Panc1 (cell line): ENCODE measurements around the gene NLRC5. TPM values are rescaled to one million over a fixed set of nuclear protein-coding genes. Genes with fewer than 3 reads are reported as not detected.

ENCODE experiments used
- ATAC-seq: fragments of 200-7000 bp; cut with Tn5 transposase; 2 replicates; pipeline ENCODE4 v1.9.1; 2020; ENCODE audit warnings: mild to moderate bottlenecking, moderate library complexity
- BruUV-seq: library from RNA; stranded (reverse); fragments of 400-500 nt; replicated peaks from 2 replicates; lab custom pipeline; 2021; lab: Mats Ljungman, UMichigan
- CTCF ChIA-PET: fragments of 300-600 bp; sonication (Branson Sonifier 250); formaldehyde crosslinking; loops from one replicate; lab custom pipeline; 2022; ENCODE audit warnings: antibody characterized with exemption; lab: Charles Lee
- POLR2A ChIA-PET: fragments of 300-600 bp; sonication (Branson Sonifier 250); formaldehyde crosslinking; loops from one replicate; lab custom pipeline; 2022; ENCODE audit warnings: antibody characterized with exemption; lab: Charles Lee
- DNase-seq: peaks from one replicate; pipeline ENCODE4 v3.0.0-alpha.2; 2010; ENCODE audit warnings: low read depth, low spot score
- H3K27ac ChIP-seq: 2 replicates; pipeline ENCODE4 v1.5.1; 2011; ENCODE audit warnings: mild to moderate bottlenecking, low read length, inconsistent platforms
- H3K27me3 ChIP-seq: fragments of 200-500 bp; sonication (Bioruptor generic); 2 replicates; pipeline ENCODE4 v1.6.0; 2014; ENCODE audit warnings: low read length, inconsistent platforms; ENCODE audit not compliant: control insufficient read depth, insufficient read depth
- H3K36me3 ChIP-seq: fragments of 200-500 bp; sonication (Bioruptor generic); 2 replicates; pipeline ENCODE4 v1.5.1; 2014; ENCODE audit warnings: inconsistent platforms, mild to moderate bottlenecking, low read length, moderate library complexity; ENCODE audit not compliant: control insufficient read depth, insufficient read depth
- H3K4me1 ChIP-seq: 2 replicates; pipeline ENCODE4 v1.5.1; 2011; ENCODE audit warnings: inconsistent platforms, mild to moderate bottlenecking, low read length, moderate library complexity; ENCODE audit not compliant: control insufficient read depth, insufficient read depth
- H3K4me3 ChIP-seq, 2 experiments: 2 replicates each; pipeline ENCODE4 v1.5.1; 2011 to 2012; ENCODE audit warnings: low read depth in 2 of 2, low read length in 2 of 2, mild to moderate bottlenecking in 2 of 2, inconsistent platforms in 1 of 2, moderate library complexity in 1 of 2
- H3K9me3 ChIP-seq: fragments of 200-500 bp; sonication (Bioruptor generic); 2 replicates; pipeline ENCODE4 v1.5.1; 2014; ENCODE audit warnings: low read depth, mild to moderate bottlenecking, inconsistent platforms, low read length, moderate library complexity; ENCODE audit not compliant: control insufficient read depth, insufficient read depth
- POLR2AphosphoS5 ChIP-seq: IDR thresholded peaks from 2 replicates; pipeline ENCODE4 v1.6.1; 2012; ENCODE audit warnings: mild to moderate bottlenecking, low read depth, low read length, moderate library complexity
- REST ChIP-seq, 2 experiments: IDR thresholded peaks; 2 replicates each; pipeline ENCODE4 v1.6.1; 2011 to 2012; ENCODE audit warnings: low read depth in 2 of 2, control low read depth in 1 of 2, low read length in 1 of 2, mild to moderate bottlenecking in 1 of 2, moderate library complexity in 1 of 2; ENCODE audit not compliant: insufficient read depth in 1 of 2
- SIN3A ChIP-seq: IDR thresholded peaks from 2 replicates; pipeline ENCODE4 v1.6.1; 2012; ENCODE audit warnings: low read depth, mild to moderate bottlenecking, low read length, moderate library complexity, borderline replicate concordance; ENCODE audit not compliant: insufficient read depth
- TCF7L2 ChIP-seq: IDR thresholded peaks from 2 replicates; pipeline ENCODE4 v1.6.1; 2011; ENCODE audit warnings: mild to moderate bottlenecking, low read depth, low read length, inconsistent platforms
- in situ Hi-C: cut with HindIII; loops from 2 replicates; pipeline ENCODE4 v1.10.0; 2016; ENCODE audit warnings: low sequenced_read_pairs, low pct_unique_long_range_greater_than_20kb
- intact Hi-C: fragments of 100-400 bp; cut with micrococcal nuclease; formaldehyde crosslinking; loops from one replicate; pipeline ENCODE4 v1.10.0; 2022; ENCODE audit not compliant: unreplicated experiment
- total RNA-seq: library from RNA; stranded (reverse); gene quantifications from one replicate; pipeline ENCODE4 v1.2.1, GENCODE V29; 2021; ENCODE audit not compliant: unreplicated experiment
- TF ChIP-seq, protein P1 (sequence below): fragments of 450-650 bp; IDR thresholded peaks from 2 replicates; pipeline ENCODE4 v1.5.1; 2017; ENCODE audit warnings: mild to moderate bottlenecking

The NLRC5 gene
- total RNA-seq, 1 experiment from 2014 or later, result 8.8 TPM

DNA sequence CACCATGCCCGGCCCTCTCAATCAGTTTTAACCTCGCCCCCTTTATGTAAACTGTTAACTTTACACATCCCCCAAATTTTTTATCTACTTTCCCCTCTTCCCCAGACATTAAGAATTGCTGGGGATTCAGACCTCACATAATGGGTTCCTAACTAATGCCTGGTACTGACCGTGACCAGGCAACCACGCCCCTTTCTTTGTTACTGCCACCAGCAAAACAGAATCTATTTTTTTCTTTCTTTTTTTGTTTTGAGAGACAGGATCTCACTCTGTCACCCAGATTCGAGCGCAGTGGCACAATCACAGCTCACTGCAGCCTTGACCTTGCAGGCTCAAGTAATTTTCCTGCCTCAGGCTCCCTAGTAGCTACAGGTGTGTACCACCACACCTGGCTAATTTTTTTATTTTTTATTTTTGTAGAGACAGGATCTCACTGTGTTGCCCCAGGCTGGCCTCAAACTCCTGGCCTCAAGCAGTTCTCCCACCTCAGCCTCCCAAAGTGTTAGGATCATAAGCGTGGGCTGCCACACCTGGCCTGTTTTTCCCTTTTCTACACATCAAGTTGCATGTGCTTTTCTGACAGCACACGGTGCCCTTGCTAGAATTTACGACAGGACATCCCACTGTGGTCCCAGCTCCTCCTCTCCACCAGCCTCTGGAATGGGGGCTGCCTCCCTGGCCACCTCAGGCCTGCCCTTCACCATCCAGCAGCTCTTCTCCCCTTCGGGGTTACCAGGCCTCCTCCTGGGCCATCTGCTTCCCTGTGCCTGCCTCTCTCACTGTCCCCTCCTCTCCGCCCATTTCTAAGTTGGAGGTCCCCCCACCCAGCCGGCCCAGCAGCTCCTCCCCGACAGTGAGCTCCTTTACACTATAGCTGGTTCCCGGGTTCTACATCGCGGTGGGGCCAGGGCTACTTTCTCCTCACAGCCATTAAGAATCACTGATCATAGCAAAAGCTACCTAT, 113.8 kb downstream of the NLRC5 start:
- POLR2A ChIA-PET, result no interaction called here
- CTCF ChIA-PET, result no interaction called here

DNA sequence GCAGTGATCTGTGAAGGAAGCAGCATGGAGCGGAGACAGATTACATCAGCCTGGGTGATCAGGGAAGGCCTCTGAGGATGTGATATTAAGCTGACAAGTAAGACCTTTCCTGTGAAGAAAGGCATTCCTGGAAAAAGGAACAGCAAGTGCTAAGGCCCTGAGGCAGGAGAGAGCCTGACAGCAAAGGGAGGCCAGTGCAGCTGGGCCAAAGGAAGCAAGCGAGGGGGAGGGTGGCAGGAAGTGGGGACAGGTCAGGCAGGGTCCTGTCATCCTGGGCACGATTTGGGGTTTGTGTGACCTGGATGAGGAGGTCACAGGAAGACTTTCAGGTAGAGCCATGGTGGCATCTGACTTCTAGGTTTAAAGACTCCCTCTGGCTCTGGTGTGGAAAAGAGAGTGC, 115.3 kb downstream of the NLRC5 start:
- Histone ChIP-seq H3K4me3 (no peak overlapping the region), H3K36me3 (no peaks in the 10 kb centered on the region), H3K4me1 (peaks cover 22% of the 10 kb centered on the region), H3K9me3 (no peaks in the 10 kb centered on the region), H3K27ac (no peak overlapping the region; the same call in 1 of the 2 replicates), H3K27me3 (no peaks in the 10 kb centered on the region)
- TF ChIP-seq TCF7L2 (no peak), REST (IDR thresholded peaks at IDR 0.05; ENCODE audit: insufficient read depth in 1 of 2, low read depth in 2 of 2, low read length in 1 of 2) (no peak), POLR2AphosphoS5 (no peak), SIN3A (no peak)
- TF ChIP-seq, protein P1, sequence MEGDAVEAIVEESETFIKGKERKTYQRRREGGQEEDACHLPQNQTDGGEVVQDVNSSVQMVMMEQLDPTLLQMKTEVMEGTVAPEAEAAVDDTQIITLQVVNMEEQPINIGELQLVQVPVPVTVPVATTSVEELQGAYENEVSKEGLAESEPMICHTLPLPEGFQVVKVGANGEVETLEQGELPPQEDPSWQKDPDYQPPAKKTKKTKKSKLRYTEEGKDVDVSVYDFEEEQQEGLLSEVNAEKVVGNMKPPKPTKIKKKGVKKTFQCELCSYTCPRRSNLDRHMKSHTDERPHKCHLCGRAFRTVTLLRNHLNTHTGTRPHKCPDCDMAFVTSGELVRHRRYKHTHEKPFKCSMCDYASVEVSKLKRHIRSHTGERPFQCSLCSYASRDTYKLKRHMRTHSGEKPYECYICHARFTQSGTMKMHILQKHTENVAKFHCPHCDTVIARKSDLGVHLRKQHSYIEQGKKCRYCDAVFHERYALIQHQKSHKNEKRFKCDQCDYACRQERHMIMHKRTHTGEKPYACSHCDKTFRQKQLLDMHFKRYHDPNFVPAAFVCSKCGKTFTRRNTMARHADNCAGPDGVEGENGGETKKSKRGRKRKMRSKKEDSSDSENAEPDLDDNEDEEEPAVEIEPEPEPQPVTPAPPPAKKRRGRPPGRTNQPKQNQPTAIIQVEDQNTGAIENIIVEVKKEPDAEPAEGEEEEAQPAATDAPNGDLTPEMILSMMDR, result no peak
- BruUV-seq, result no TSS peak
- CTCF ChIA-PET, result no interaction called here
- in situ Hi-C loops, result no loop called here
- DNase-seq (no peak), ATAC-seq (no peak; the same call in 1 of the 2 replicates)
- POLR2A ChIA-PET, result interaction anchor here (0.7 kb wide), 1 partner anchor 183 kb away, joined by 4 read pairs; no protein-coding TSS in a partner anchor
- intact Hi-C loops, result no loop called here

More for the DNA sequence above, 113.8 kb downstream of the NLRC5 start:
- H3K9me3 ChIP-seq, result no peaks in the 10 kb centered on the region
- BruUV-seq, result no TSS peak
- no peaks in the 10 kb centered on the region for H3K36me3 ChIP-seq
- ATAC-seq (no peak), DNase-seq (no peak)
- peaks cover 22% of the 10 kb centered on the region for H3K4me1 ChIP-seq
- H3K27me3 ChIP-seq, result no peaks in the 10 kb centered on the region
- TF ChIP-seq REST (IDR thresholded peaks at IDR 0.05; ENCODE audit: insufficient read depth in 1 of 2, low read depth in 2 of 2, low read length in 1 of 2) (no peak), SIN3A (no peak), TCF7L2 (no peak), POLR2AphosphoS5 (no peak)
- TF ChIP-seq, protein P1, result no peak
- no peak overlapping the region for H3K4me3 ChIP-seq
- intact Hi-C loops (no loop called here), in situ Hi-C loops (no loop called here)
- no peak overlapping the region for H3K27ac ChIP-seq
